Measurements from ENCODE around the gene G3BP2.
A peak's percentile ranks its signal among the peaks of the same experiment; 100 is the strongest.

The G3BP2 gene

GRCh38 chr4:75673027-75673958 is at the start of gene G3BP2:
G3BP2 (minus strand) TSS chr4:75673411; CDS start chr4:75662025, 11,386 bp downstream.
- Histone ChIP-seq H3K27ac (ENCODE audit: low read length) (peak within 1 kb of the TSS; percentile 93), H3K79me2 (ENCODE audit: insufficient read depth, low read length) (peaks cover 59% of the 10 kb centered on the region), H3K9me3 (ENCODE audit: insufficient read depth, low read length, severe bottlenecking) (no peaks in the 10 kb centered on the region), H3K4me3 (ENCODE audit: low read depth in 1 of 2, low read length in 2 of 2) (peak within 1 kb of the TSS; percentile 59 to 75), H4K20me1 (ENCODE audit: insufficient read depth, low read length) (peaks cover 42% of the 10 kb centered on the region), H3K36me3 (ENCODE audit: insufficient read depth, low read length) (peaks cover 4% of the 10 kb centered on the region; the same call in 1 of the 2 replicates), H3K9ac (ENCODE audit: low read depth, low read length) (peak within 1 kb of the TSS; percentile 88), H3K4me1 (ENCODE audit: insufficient read depth, low read length) (peaks cover 41% of the 10 kb centered on the region), H3K4me2 (ENCODE audit: insufficient read depth, low read length) (peak within 1 kb of the TSS; percentile 84), H3K27me3 (ENCODE audit: insufficient read depth, low read length, poor library complexity) (no peaks in the 10 kb centered on the region), H2AFZ (ENCODE audit: low read depth, low read length) (peak within 1 kb of the TSS; percentile 87)
- TF ChIP-seq EZH2 (IDR thresholded peaks at IDR 0.05; ENCODE audit: borderline replicate concordance, low read depth, low read length, severe bottlenecking) (no peak), CTCF (IDR thresholded peaks at IDR 0.05; ENCODE audit: borderline replicate concordance, extremely low read depth, low read length, poor library complexity, severe bottlenecking) (no peak)
- peak; percentile 98 for DNase-seq
- peak; percentile 93 for ATAC-seq (ENCODE audit: insufficient read depth, low read depth)

- ATAC-seq (ENCODE audit: insufficient read depth, low read depth) = no peak
- H3K27me3 ChIP-seq (ENCODE audit: insufficient read depth, low read length, poor library complexity) = no peaks in the 10 kb centered on the region
- H3K4me1 ChIP-seq (ENCODE audit: insufficient read depth, low read length) = peaks cover 43% of the 10 kb centered on the region
- H3K9ac ChIP-seq (ENCODE audit: low read depth, low read length) = no peak overlapping the region
- H3K27ac ChIP-seq (ENCODE audit: low read length) = no peak overlapping the region
- DNase-seq = no peak
- 0 out of 2 replicates have a peak, but pooled peaks cover 4% of the 10 kb centered on the region for H4K20me1 ChIP-seq (ENCODE audit: insufficient read depth, low read length)
- peak overlapping the region; percentile 79; the same call in 1 of the 2 replicates for H3K4me2 ChIP-seq (ENCODE audit: insufficient read depth, low read length)
- H3K79me2 ChIP-seq (ENCODE audit: insufficient read depth, low read length) = peaks cover 46% of the 10 kb centered on the region
- H3K36me3 ChIP-seq (ENCODE audit: insufficient read depth, low read length) = no peaks in the 10 kb centered on the region; the same call in 1 of the 2 replicates
- TF ChIP-seq CTCF (IDR thresholded peaks at IDR 0.05; ENCODE audit: borderline replicate concordance, extremely low read depth, low read length, poor library complexity, severe bottlenecking) (no peak), EZH2 (IDR thresholded peaks at IDR 0.05; ENCODE audit: borderline replicate concordance, low read depth, low read length, severe bottlenecking) (no peak)
- H3K9me3 ChIP-seq (ENCODE audit: insufficient read depth, low read length, severe bottlenecking) = no peaks in the 10 kb centered on the region
- H2AFZ ChIP-seq (ENCODE audit: low read depth, low read length) = no peak overlapping the region
- no peak overlapping the region for H3K4me3 ChIP-seq (ENCODE audit: low read depth in 1 of 2, low read length in 2 of 2)
These were observed 49.2 kb upstream of the G3BP2 start for GRCh38 chr4:75722417-75722816.

GRCh38 chr4:75718529-75718928 is 45.3 kb upstream of the G3BP2 start:
- no peaks in the 10 kb centered on the region for H3K9me3 ChIP-seq (ENCODE audit: insufficient read depth, low read length, severe bottlenecking)
- H3K4me1 ChIP-seq (ENCODE audit: insufficient read depth, low read length) = peaks cover 16% of the 10 kb centered on the region
- H3K4me3 ChIP-seq (ENCODE audit: low read depth in 1 of 2, low read length in 2 of 2) = no peak overlapping the region
- no peak for TF ChIP-seq EZH2 (IDR thresholded peaks at IDR 0.05; ENCODE audit: borderline replicate concordance, low read depth, low read length, severe bottlenecking)
- no peak for TF ChIP-seq CTCF (IDR thresholded peaks at IDR 0.05; ENCODE audit: borderline replicate concordance, extremely low read depth, low read length, poor library complexity, severe bottlenecking)
- H4K20me1 ChIP-seq (ENCODE audit: insufficient read depth, low read length) = no peaks in the 10 kb centered on the region
- no peak overlapping the region for H3K27ac ChIP-seq (ENCODE audit: low read length)
- peaks cover 16% of the 10 kb centered on the region for H3K79me2 ChIP-seq (ENCODE audit: insufficient read depth, low read length)
- ATAC-seq (ENCODE audit: insufficient read depth, low read depth) (no peak), DNase-seq (no peak)
- no peak overlapping the region for H2AFZ ChIP-seq (ENCODE audit: low read depth, low read length)
- no peaks in the 10 kb centered on the region; the same call in 1 of the 2 replicates for H3K36me3 ChIP-seq (ENCODE audit: insufficient read depth, low read length)
- H3K27me3 ChIP-seq (ENCODE audit: insufficient read depth, low read length, poor library complexity) = no peaks in the 10 kb centered on the region
- H3K4me2 ChIP-seq (ENCODE audit: insufficient read depth, low read length) = no peak overlapping the region
- no peak overlapping the region for H3K9ac ChIP-seq (ENCODE audit: low read depth, low read length)

Measured in DND-41 (cell line).